ENCODE measurements around the gene SMC4.
"Not testable (repeated sequence)": the region's sequence is repeated elsewhere in the genome, so short reads cannot be mapped to it uniquely, and the experiment has no call there.

SMC4 gene

GRCh38 chr3:160447544-160447943, 48.1 kb downstream of the SMC4 start:
- no peak for DNase-seq (ENCODE audit: extremely low spot score)
- ChIA-PET CTCF (no interaction called here), POLR2A (no interaction called here)
- no peak for TF ChIP-seq CTCF (IDR thresholded peaks at IDR 0.05; ENCODE audit: control extremely low read depth, extremely low read depth, low read depth, missing control alignments)

- peak; percentile 67 for DNase-seq (ENCODE audit: extremely low spot score)
- ChIA-PET POLR2A (interaction anchor here (0.5 to 1.0 kb wide), 3 partner anchors 13 to 729 kb away, joined by 3 read pairs; no protein-coding TSS in a partner anchor), CTCF (interaction anchor here (0.7 to 2.6 kb wide), 12 partner anchors 11 to 563 kb away, joined by 3 to 16 read pairs (median 4); no protein-coding TSS in a partner anchor)
- no peak for TF ChIP-seq CTCF (IDR thresholded peaks at IDR 0.05; ENCODE audit: control extremely low read depth, extremely low read depth, low read depth, missing control alignments)
Observed at GRCh38 chr3:160448845-160449635, 49.6 kb downstream of the SMC4 start.

- ChIA-PET POLR2A (interaction anchor here (0.5 to 1.0 kb wide), 3 partner anchors 14 to 729 kb away, joined by 3 read pairs; no protein-coding TSS in a partner anchor), CTCF (interaction anchor here (0.7 to 2.6 kb wide), 14 partner anchors 10 to 563 kb away, joined by 3 to 16 read pairs (median 4); no protein-coding TSS in a partner anchor)
- no peak for TF ChIP-seq CTCF (IDR thresholded peaks at IDR 0.05; ENCODE audit: control extremely low read depth, extremely low read depth, low read depth, missing control alignments)
- peak; percentile 99 for DNase-seq (ENCODE audit: extremely low spot score)
Observed at GRCh38 chr3:160449636-160450598, 50.5 kb downstream of the SMC4 start, which contains the start of gene TRIM59. Gene TRIM59 (minus strand): TSS chr3:160449786. CDS start chr3:160439183, 10,603 bp downstream.

- TF ChIP-seq CTCF (IDR thresholded peaks at IDR 0.05; ENCODE audit: control extremely low read depth, extremely low read depth, low read depth, missing control alignments), result no peak
- ChIA-PET CTCF (interaction anchor here (0.8 to 2.6 kb wide), 4 partner anchors 9 to 55 kb away, joined by 3 to 16 read pairs (median 4); no protein-coding TSS in a partner anchor), POLR2A (no interaction called here)
- no peak for DNase-seq (ENCODE audit: extremely low spot score)
Observed at GRCh38 chr3:160450846-160451245, 51.4 kb downstream of the SMC4 start.

GRCh38 chr3:160451602-160452001, 52.2 kb downstream of the SMC4 start:
- no peak for DNase-seq (ENCODE audit: extremely low spot score)
- ChIA-PET POLR2A (no interaction called here), CTCF (interaction anchor here (0.8 to 1.9 kb wide), 3 partner anchors 34 to 108 kb away, joined by 3 to 4 read pairs (median 3); no protein-coding TSS in a partner anchor)
- no peak for TF ChIP-seq CTCF (IDR thresholded peaks at IDR 0.05; ENCODE audit: control extremely low read depth, extremely low read depth, low read depth, missing control alignments)

- not testable (repeated sequence) for DNase-seq (ENCODE audit: extremely low spot score)
- CTCF ChIA-PET, result interaction anchor here (1.6 to 1.9 kb wide), 2 partner anchors 33 to 109 kb away, joined by 3 to 4 read pairs; no protein-coding TSS in a partner anchor
- POLR2A ChIA-PET, result interaction anchor here (0.5 kb wide), 1 partner anchor 10 kb away, joined by 4 read pairs; no protein-coding TSS in a partner anchor
Observed at GRCh38 chr3:160452251-160452650, 52.8 kb downstream of the SMC4 start.
